ENCODE data around the gene IL4I1.

The IL4I1 gene

GRCh38 chr19:49861541-49862378, 34.9 kb downstream of the IL4I1 start:
- DNase-seq, result no peak

GRCh38 chr19:49861107-49861506, 35.6 kb downstream of the IL4I1 start:
- no peak for DNase-seq

- DNase-seq, result no peak
These were observed 36.2 kb downstream of the IL4I1 start for GRCh38 chr19:49860336-49861102.

GRCh38 chr19:49859682-49860335, 36.9 kb downstream of the IL4I1 start:
- DNase-seq, result no peak

GRCh38 chr19:49858088-49858985, 38.4 kb downstream of the IL4I1 start:
- DNase-seq, result peak; percentile 38

GRCh38 chr19:49857838-49858087, 38.9 kb downstream of the IL4I1 start:
- DNase-seq, result no peak

GRCh38 chr19:49857061-49857837, 39.4 kb downstream of the IL4I1 start:
- DNase-seq, result no peak

- DNase-seq, result no peak
These were observed 40.1 kb downstream of the IL4I1 start for GRCh38 chr19:49856574-49857021.

GRCh38 chr19:49855676-49856573, 40.8 kb downstream of the IL4I1 start:
- DNase-seq, result no peak

- no peak for DNase-seq
These were observed 41.4 kb downstream of the IL4I1 start for GRCh38 chr19:49855277-49855675.

GRCh38 chr19:49854378-49855263, 42.1 kb downstream of the IL4I1 start:
- DNase-seq, result no peak

- no peak for DNase-seq
These were observed 42.8 kb downstream of the IL4I1 start for GRCh38 chr19:49853852-49854377.

- no peak for DNase-seq
These were observed 44.0 kb downstream of the IL4I1 start for GRCh38 chr19:49852631-49853126.

GRCh38 chr19:49851456-49852259, 45.0 kb downstream of the IL4I1 start:
- no peak for DNase-seq

GRCh38 chr19:49850487-49851342, 46.0 kb downstream of the IL4I1 start, which contains the start of gene PTOV1:
PTOV1 (plus strand) TSS chr19:49851159.
- peak; percentile 92 for DNase-seq

- DNase-seq, result no peak
These were observed 46.5 kb downstream of the IL4I1 start for GRCh38 chr19:49850221-49850486.

- no peak for DNase-seq
These were observed 47.1 kb downstream of the IL4I1 start for GRCh38 chr19:49849433-49850220.

Data from EL (cell line).